Activated CD4-positive, alpha-beta T cell treated with anti-CD3 and anti-CD28 coated beads, Interleukin-2, amount 10 ng/mL, durations not matched to agents 7 days and 5 days (primary cell): Measurements from ENCODE around the gene LGALS7B. TPM values are rescaled to one million over a fixed set of nuclear protein-coding genes. Genes with fewer than 3 reads are reported as not detected.
"Not testable (repeated sequence)": the region's sequence is repeated elsewhere in the genome, so short reads cannot be mapped to it uniquely, and the experiment has no call there.

Source experiments
- CTCF ChIA-PET: fragments of 350-600 bp; sonication (Branson Sonifier 250); formaldehyde crosslinking; loops from one replicate; lab custom pipeline; 2021; ENCODE audit warnings: antibody characterized with exemption; lab: Charles Lee
- POLR2A ChIA-PET: fragments of 350-600 bp; sonication (Branson Sonifier 250); formaldehyde crosslinking; loops from one replicate; lab custom pipeline; 2021; ENCODE audit warnings: antibody characterized with exemption; lab: Charles Lee
- DNase-seq: peaks from one replicate; pipeline ENCODE4 v3.0.0-alpha.2; 2020
- H3K27ac Mint-ChIP-seq: one replicate; pipeline ENCODE4 v1.8.0; 2021; ENCODE audit warnings: mild to moderate bottlenecking, moderate library complexity, mixed read lengths
- H3K27me3 Mint-ChIP-seq: one replicate; pipeline ENCODE4 v1.8.0; 2021; ENCODE audit warnings: mixed read lengths
- H3K36me3 Mint-ChIP-seq: one replicate; pipeline ENCODE4 v1.8.0; 2021; ENCODE audit warnings: low read depth, mixed read lengths
- H3K4me1 Mint-ChIP-seq: one replicate; pipeline ENCODE4 v1.8.0; 2021; ENCODE audit warnings: mixed read lengths
- H3K4me3 Mint-ChIP-seq: one replicate; pipeline ENCODE4 v1.8.0; 2021; ENCODE audit warnings: mild to moderate bottlenecking, moderate library complexity, mixed read lengths
- H3K9me3 Mint-ChIP-seq: one replicate; pipeline ENCODE4 v1.8.0; 2021; ENCODE audit warnings: mixed read lengths
- total RNA-seq, 2 experiments: library from RNA; stranded (reverse); gene quantifications; one replicate each; pipeline ENCODE4 v1.2.3, GENCODE V29; 2021

LGALS7B gene
- total RNA-seq, 2 experiments from 2014 or later = not detected

GRCh38 chr19:38791451-38792064, 2.6 kb downstream of the LGALS7B start:
- POLR2A ChIA-PET, CTCF ChIA-PET, H3K9me3 Mint-ChIP-seq, H3K27ac Mint-ChIP-seq, DNase-seq, H3K27me3 Mint-ChIP-seq, H3K4me3 Mint-ChIP-seq, H3K4me1 Mint-ChIP-seq, H3K36me3 Mint-ChIP-seq: not testable (repeated sequence)

GRCh38 chr19:38792250-38793111, 3.5 kb downstream of the LGALS7B start:
- CTCF ChIA-PET = interaction anchor here (1.0 to 1.9 kb wide), 3 partner anchors 15 to 23 kb away, joined by 3 to 6 read pairs (median 4); partner anchors contain the start of gene LGALS4

GRCh38 chr19:38793177-38793576, 4.2 kb downstream of the LGALS7B start:
- CTCF ChIA-PET = interaction anchor here (1.0 to 1.9 kb wide), 3 partner anchors 16 to 24 kb away, joined by 3 to 6 read pairs (median 4); partner anchors contain the start of gene LGALS4
- POLR2A ChIA-PET = no interaction called here
- H3K9me3 Mint-ChIP-seq = no peaks in the 10 kb centered on the region
- no peak overlapping the region for H3K4me3 Mint-ChIP-seq
- DNase-seq = no peak
- H3K27me3 Mint-ChIP-seq = peaks cover 10% of the 10 kb centered on the region
- H3K4me1 Mint-ChIP-seq = peaks cover 8% of the 10 kb centered on the region
- H3K36me3 Mint-ChIP-seq = no peaks in the 10 kb centered on the region
- no peak overlapping the region for H3K27ac Mint-ChIP-seq

More at GRCh38 chr19:38792250-38793111, 3.5 kb downstream of the LGALS7B start:
- POLR2A ChIA-PET = interaction anchor here (0.7 kb wide), 1 partner anchor 108 kb away, joined by 3 read pairs; the partner anchor contains the start of gene NFKBIB
- Mint-ChIP-seq H3K27ac (no peak overlapping the region), H3K36me3 (no peaks in the 10 kb centered on the region), H3K4me1 (peaks cover 10% of the 10 kb centered on the region), H3K4me3 (peak overlapping the region; percentile 25), H3K27me3 (peaks cover 10% of the 10 kb centered on the region), H3K9me3 (no peaks in the 10 kb centered on the region)
- no peak for DNase-seq

GRCh38 chr19:38793671-38794070, 4.7 kb downstream of the LGALS7B start:
- ChIA-PET CTCF (interaction anchor here (1.1 to 1.9 kb wide), 3 partner anchors 10 to 18 kb away, joined by 4 to 6 read pairs (median 4); partner anchors contain the start of gene LGALS4), POLR2A (no interaction called here)
- no peak overlapping the region for H3K27ac Mint-ChIP-seq
- no peaks in the 10 kb centered on the region for H3K36me3 Mint-ChIP-seq
- H3K4me3 Mint-ChIP-seq = no peak overlapping the region
- no peak for DNase-seq
- H3K9me3 Mint-ChIP-seq = no peaks in the 10 kb centered on the region
- peaks cover 10% of the 10 kb centered on the region for H3K27me3 Mint-ChIP-seq
- peaks cover 6% of the 10 kb centered on the region for H3K4me1 Mint-ChIP-seq

GRCh38 chr19:38795549-38795948, 6.5 kb downstream of the LGALS7B start:
- Mint-ChIP-seq H3K27ac (no peak overlapping the region), H3K36me3 (no peaks in the 10 kb centered on the region), H3K4me3 (no peak overlapping the region), H3K4me1 (peaks cover 5% of the 10 kb centered on the region), H3K27me3 (peaks cover 10% of the 10 kb centered on the region), H3K9me3 (no peaks in the 10 kb centered on the region)
- ChIA-PET POLR2A (no interaction called here), CTCF (no interaction called here)
- DNase-seq = no peak

- no peak for DNase-seq
- CTCF ChIA-PET = no interaction called here
- Mint-ChIP-seq H3K27me3 (peaks cover 10% of the 10 kb centered on the region), H3K36me3 (no peaks in the 10 kb centered on the region), H3K9me3 (no peaks in the 10 kb centered on the region), H3K4me1 (peaks cover 5% of the 10 kb centered on the region), H3K4me3 (no peak overlapping the region), H3K27ac (no peak overlapping the region)
- POLR2A ChIA-PET = no interaction called here
Measured at GRCh38 chr19:38796154-38796553, 7.2 kb downstream of the LGALS7B start.

GRCh38 chr19:38797781-38798180, 8.8 kb downstream of the LGALS7B start:
- H3K4me1 Mint-ChIP-seq, H3K27ac Mint-ChIP-seq, POLR2A ChIA-PET, DNase-seq, CTCF ChIA-PET, H3K36me3 Mint-ChIP-seq, H3K9me3 Mint-ChIP-seq, H3K4me3 Mint-ChIP-seq, H3K27me3 Mint-ChIP-seq: not testable (repeated sequence)

- ChIA-PET CTCF (interaction anchor here (0.5 to 0.9 kb wide), 2 partner anchors 29 to 156 kb away, joined by 3 read pairs; no protein-coding TSS in a partner anchor), POLR2A (no interaction called here)
- no peak for DNase-seq
- Mint-ChIP-seq H3K27ac (no peak overlapping the region), H3K27me3 (peaks cover 4% of the 10 kb centered on the region), H3K4me3 (no peak overlapping the region), H3K9me3 (no peaks in the 10 kb centered on the region), H3K4me1 (no peaks in the 10 kb centered on the region), H3K36me3 (no peaks in the 10 kb centered on the region)
Measured at GRCh38 chr19:38799104-38799503, 10.1 kb downstream of the LGALS7B start.

GRCh38 chr19:38800577-38801347, 11.8 kb downstream of the LGALS7B start:
- CTCF ChIA-PET = interaction anchor here (1.4 kb wide), 1 partner anchor 129 kb away, joined by 3 read pairs; the partner anchor contains the start of genes MRPS12 and SARS2
- Mint-ChIP-seq H3K4me3 (no peak overlapping the region), H3K27ac (no peak overlapping the region), H3K27me3 (no peaks in the 10 kb centered on the region), H3K4me1 (peaks cover 6% of the 10 kb centered on the region), H3K36me3 (peaks cover 1% of the 10 kb centered on the region), H3K9me3 (no peaks in the 10 kb centered on the region)
- POLR2A ChIA-PET = no interaction called here
- DNase-seq = no peak

DNA sequence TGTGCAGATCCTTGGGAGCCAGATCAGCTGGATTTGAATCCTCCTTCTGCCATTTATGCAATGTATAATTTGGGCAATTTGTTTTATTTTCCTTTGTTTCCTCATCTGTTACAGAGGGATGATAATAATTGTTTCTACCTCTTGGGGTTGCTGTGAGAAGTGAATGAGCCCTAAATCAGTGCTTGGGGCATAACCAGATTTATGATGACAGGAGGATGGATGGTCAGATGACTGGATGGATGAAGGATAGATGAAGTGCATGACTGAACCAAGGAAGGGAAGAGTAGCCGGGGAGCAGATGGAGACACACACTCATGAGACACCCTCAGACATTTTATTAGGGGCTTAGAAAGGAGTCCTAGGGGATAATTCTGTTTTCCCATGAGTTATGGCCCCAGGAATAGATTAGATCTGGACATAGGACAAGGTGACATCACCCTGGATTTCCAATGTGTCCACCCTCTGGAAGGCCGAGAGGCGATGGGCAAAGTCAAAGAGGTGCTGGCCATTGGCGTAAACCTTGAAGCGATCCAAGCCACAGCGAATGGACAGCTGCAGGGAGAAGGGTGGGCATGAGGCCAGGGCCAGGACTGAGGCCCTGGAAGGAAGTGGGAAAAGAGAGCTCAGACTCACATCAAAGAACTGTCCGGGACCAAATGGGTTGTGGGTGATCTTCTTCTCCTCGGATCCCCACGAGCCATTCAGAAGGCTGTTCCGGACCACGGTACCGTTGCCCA, 12.5 kb downstream of the LGALS7B start:
- DNase-seq = no peak
- Mint-ChIP-seq H3K4me1 (peaks cover 6% of the 10 kb centered on the region), H3K4me3 (no peak overlapping the region), H3K27me3 (no peaks in the 10 kb centered on the region), H3K9me3 (no peaks in the 10 kb centered on the region), H3K27ac (no peak overlapping the region), H3K36me3 (peaks cover 1% of the 10 kb centered on the region)
- ChIA-PET POLR2A (no interaction called here), CTCF (interaction anchor here (1.4 kb wide), 1 partner anchor 129 kb away, joined by 3 read pairs; the partner anchor contains the start of genes MRPS12 and SARS2)

- no peak overlapping the region for H3K4me3 Mint-ChIP-seq
- peaks cover 6% of the 10 kb centered on the region for H3K4me1 Mint-ChIP-seq
- ChIA-PET CTCF (interaction anchor here (1.2 kb wide), 1 partner anchor 9 kb away, joined by 4 read pairs; no protein-coding TSS in a partner anchor), POLR2A (no interaction called here)
- no peak overlapping the region for H3K27ac Mint-ChIP-seq
- no peak for DNase-seq
- H3K27me3 Mint-ChIP-seq = no peaks in the 10 kb centered on the region
- H3K9me3 Mint-ChIP-seq = no peaks in the 10 kb centered on the region
- H3K36me3 Mint-ChIP-seq = peaks cover 1% of the 10 kb centered on the region
Measured at GRCh38 chr19:38803543-38803942, 14.5 kb downstream of the LGALS7B start.

DNA sequence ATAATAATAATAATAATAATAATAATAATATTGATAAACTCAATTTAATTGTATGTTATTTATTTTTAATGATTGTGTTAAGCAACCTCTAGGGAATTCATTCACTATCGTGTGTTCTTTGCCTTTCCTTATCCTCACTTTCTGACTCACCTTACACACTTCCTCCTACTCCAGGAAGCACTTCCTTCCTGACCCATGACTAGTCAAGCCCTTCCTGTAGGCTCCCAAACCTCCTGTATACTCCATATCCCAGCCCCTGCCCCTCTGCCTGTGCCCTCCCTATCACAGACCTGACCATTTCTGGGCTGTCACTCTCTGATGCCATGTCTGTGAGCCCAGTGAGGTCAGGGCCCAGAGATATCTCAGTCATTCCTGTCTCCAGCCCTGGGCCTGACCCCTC, 16.2 kb downstream of the LGALS7B start:
- Mint-ChIP-seq H3K36me3 (peaks cover 1% of the 10 kb centered on the region), H3K4me1 (peaks cover 6% of the 10 kb centered on the region), H3K4me3 (no peak overlapping the region), H3K27me3 (no peaks in the 10 kb centered on the region), H3K27ac (peak overlapping the region; percentile 56), H3K9me3 (no peaks in the 10 kb centered on the region)
- ChIA-PET CTCF (no interaction called here), POLR2A (no interaction called here)
- no peak for DNase-seq
